ENCODE measurements around the gene CCDC88A.
"Not testable (repeated sequence)": the region's sequence is repeated elsewhere in the genome, so short reads cannot be mapped to it uniquely, and the experiment has no call there.

The CCDC88A gene

DNA sequence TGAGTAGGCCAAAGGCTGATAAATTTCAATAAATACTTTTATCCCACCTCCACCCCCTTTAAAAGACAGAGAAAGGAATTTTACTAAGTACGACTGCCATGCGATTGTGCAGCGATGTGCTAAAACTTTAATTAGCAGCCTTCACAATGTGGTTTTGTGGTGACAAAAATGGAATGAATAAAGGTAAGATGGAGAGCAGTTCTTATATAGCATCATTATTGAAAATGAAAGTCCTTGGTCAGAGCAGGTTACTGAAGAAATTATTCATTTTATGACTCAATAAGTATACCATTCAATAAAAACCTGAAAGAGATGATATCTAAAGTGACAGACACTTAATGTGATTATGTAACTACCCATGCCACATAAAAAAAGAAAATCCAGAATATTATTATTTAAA lies 117.4 kb downstream of the CCDC88A start:
- no peak for DNase-seq (ENCODE audit: low read depth in 2 of 2)

DNA sequence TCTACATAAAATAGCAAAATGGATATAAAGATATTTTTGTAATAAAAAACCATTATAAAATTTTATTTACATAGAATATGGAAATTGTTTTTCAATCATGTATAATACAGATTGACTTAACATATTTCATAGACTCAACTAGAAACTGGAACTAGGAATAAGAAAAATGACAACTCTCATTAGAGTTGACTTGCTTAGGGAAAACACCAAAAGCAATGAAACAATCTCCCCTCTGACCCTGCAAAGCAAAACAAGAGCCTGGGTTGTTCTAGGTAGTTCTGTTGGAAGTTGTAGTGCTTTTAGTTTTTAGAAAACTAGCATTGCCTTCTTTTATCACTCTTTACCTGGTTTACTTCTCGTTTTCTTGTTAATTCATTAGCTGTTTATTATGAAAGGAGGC lies 118.4 kb downstream of the CCDC88A start:
- no peak for DNase-seq (ENCODE audit: low read depth in 2 of 2)

GRCh38 chr2:55296393-55296792 lies 123.3 kb downstream of the CCDC88A start:
- DNase-seq (ENCODE audit: low read depth in 2 of 2), result no peak

- DNase-seq (ENCODE audit: low read depth in 2 of 2), result no peak
These were observed 136.6 kb downstream of the CCDC88A start for GRCh38 chr2:55283083-55283482.

DNA sequence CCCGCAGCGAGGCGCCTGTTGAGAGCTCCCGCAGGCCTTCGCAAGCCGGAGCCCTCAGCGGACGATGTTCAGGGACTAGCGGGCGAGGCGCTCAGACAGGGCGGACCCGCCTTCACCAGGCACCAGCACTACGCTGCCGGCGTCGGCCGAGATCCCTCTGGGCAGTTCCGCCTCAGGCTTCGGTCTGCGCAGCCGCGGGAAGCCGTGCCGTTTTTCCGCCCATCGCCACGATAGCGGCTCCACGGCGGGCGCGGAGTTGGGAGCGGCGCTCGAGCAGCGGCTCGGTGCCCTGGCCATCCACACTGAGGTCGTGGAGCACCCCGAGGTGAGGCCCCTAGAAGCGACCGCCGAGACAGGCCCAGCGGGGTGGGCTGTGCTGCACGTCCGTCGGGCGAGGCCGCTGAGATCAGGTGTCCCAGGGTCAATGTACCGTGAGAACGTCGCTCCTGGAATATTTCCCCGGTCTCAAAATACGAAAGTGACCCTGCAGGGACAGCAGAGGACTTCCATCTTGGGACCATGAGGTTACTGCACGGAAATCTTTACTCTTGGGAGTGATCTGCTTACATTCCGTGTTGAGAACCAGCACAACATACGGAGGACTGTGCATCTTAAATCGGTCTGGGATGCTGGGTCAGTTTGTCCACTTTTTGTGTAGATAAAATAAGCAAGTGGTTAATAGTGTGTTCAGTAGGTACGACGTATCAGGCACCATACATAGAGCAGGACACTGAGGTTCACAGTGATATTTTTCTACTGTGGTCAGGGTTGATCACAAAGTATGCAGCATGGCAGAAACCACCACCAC lies 137.3 kb downstream of the CCDC88A start:
- peak; percentile 77 for DNase-seq (ENCODE audit: low read depth in 2 of 2)

- not testable (repeated sequence) for DNase-seq (ENCODE audit: low read depth in 2 of 2)
These were observed 138.7 kb downstream of the CCDC88A start for GRCh38 chr2:55280851-55281546.

DNA sequence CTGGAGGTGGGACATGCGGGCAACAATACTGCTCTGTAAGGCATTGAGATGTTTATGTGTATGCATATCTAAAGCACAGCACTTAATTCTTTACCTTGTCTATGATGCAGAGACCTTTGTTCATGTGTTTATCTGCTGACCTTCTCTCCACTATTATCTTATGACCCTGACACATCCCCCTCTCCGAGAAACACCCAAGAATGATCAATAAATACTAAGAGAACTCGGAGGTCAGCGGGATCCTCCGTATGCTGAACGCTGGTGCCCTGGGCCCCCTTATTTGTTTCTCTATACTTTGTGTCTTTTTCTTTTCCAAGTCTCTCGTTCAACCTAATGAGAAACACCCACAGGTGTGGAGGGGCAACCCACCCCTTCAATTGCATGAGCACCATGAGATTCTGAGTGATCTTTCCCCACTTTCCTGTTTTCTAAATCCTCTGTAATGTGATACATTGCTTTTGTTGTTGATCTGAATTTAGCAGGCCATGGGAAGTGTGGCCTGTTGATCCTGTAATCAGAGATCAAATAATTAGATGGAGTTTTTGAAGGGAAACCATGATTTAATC lies 139.7 kb downstream of the CCDC88A start:
- not testable (repeated sequence) for DNase-seq (ENCODE audit: low read depth in 2 of 2)

DNA sequence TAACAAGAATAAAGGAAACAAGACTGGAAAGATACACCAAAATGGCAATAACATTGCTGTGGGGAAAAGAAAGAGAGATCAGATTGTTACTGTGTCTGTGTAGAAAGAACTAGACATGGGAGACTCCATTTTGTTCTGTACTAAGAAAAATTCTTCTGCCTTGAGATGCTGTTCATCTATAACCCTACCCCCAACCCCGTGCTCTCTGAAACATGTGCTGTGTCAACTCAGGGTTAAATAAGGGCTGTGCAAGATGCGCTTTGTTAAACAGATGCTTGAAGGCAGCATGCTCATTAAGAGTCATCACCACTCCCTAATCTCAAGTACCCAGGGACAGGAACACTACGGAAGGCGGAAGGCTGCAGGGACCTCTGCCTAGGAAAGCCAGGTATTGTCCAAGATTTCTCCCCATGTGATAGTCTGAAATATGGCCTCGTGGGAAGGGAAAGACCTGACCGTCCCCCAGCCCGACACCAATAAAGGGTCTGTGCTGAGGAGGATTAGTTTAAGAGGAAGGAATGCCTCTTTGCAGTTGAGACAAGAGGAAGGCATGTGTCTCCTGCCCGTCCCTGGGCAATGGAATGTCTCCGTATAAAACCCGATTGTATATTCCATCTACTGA lies 140.3 kb downstream of the CCDC88A start:
- not testable (repeated sequence) for DNase-seq (ENCODE audit: low read depth in 2 of 2)

DNA sequence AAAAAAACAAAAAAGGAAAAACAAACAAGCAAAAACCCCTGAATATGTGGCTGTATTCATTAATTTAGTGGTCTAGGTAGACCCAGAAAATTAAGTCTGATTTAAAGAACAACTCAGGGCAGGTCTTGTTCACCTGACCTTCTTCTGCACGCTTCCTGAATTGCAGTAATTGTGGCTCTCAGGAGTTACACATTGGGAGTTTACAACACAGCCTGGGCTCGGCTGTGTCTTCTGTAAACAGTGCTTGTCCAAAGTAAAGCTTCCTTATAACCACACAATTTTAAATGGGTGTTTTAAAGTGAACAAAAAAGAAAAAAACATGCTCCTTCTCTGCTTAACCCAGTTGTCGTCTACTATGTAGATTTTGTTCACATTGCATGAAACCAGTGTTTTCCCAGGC lies 142.3 kb downstream of the CCDC88A start:
- no peak for DNase-seq (ENCODE audit: low read depth in 2 of 2)

DNA sequence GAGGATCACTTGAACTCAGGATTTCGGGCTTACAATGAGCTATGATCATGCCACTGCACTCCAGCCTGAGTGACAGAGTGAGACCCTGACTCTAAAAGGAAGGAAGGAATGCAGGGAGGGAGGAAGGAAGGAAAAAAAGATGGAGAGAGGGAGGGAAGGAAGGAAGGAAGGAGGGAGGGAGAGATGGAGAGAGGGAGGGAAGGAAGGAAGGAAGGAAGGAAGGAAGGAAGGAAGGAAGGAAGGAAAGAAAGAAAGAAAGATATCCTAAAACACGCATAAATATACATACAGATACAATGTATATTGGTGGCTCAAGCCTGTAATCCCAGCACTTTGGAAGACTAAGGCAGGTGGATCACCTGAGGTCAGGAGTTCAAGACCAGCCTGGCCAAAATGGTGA lies 145.3 kb downstream of the CCDC88A start:
- not testable (repeated sequence) for DNase-seq (ENCODE audit: low read depth in 2 of 2)

DNA sequence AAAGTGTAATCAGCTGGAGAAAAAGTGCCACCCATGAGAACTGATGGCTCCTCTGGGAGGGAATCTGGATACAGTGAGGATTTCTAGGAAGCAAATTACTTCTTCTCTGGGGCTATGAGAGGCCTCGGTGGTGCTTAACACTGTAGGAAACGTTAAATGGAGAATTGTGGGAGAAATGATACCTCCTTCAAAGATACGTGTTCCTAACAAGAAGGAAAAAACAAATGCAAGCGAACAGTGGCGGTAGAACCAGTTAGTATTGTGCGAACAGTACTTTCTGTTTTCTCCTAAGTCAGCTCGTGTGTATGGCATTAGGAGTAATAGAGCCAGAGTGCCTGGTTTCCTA lies 150.0 kb downstream of the CCDC88A start:
- DNase-seq (ENCODE audit: low read depth in 2 of 2), result no peak

DNA sequence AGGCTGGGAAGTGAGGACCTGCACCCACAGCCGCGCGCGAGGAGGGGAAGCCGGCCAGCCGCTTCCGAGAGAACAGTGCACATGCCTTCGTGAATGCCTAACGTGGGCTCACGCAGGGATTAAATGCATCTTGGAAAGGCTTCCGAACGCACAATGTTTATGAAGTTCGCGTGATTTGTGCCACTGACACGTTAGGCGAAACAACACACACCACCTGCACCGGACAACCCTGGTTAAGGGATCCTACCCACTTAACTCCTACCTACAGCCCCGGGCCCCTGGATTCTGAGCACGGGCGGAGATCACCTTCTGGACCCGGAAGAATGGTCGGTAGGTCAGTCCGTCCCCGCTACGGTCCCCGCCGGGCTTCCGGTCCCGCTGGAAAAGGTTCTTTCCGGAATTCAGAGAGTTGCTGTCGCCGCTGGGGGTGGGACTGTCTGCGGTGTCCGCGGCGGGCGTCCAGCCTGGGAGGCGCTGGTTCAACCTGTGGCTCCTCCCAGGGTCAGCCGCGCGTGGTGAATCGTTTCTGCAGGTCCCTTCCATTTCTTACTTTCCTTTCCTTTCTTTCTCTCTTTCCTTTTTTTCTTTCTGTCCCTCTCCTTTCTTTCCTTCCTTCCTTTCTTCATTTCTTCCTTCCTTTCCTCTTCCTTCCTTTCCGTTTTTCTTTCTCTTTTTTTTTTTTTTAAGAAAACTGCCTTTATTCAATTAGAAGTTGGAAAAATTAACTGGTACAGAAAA lies 150.6 kb downstream of the CCDC88A start, which contains the start of gene MTIF2:
Gene MTIF2, minus strand, starts transcription at position 325 of the 738 bp plus-strand sequence. CDS start 5,373 bp downstream, outside the sequence.
- DNase-seq (ENCODE audit: low read depth in 2 of 2), result peak; percentile 78 to 79

DNA sequence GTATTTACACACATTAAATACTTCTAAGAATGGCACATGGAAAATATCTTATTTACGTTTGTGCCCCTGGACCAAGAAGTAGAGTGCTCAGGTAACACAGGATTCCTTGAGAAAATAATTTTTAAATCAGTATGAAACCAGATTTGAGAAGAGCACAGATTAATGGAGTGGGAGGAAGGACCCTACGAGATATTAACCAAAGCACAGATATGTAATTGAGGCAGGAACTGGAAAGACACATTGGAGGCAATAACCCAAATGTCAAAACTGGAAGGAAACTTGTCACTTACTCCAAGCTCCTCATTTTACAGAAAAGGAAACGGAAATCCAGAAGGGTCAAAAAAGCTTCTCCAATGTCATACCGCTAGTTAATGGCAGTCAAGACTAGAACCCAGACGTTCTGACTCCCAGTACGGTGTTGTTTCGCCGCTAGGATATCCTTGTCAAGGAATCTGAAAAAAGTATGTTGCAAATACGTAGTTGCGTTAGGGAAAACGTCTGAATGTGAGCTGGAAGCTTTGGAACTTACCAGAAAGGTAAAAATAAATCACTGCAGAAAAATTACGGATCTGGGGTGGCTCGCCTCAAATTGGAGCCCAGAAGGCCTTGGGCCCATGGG lies 151.3 kb downstream of the CCDC88A start:
- DNase-seq (ENCODE audit: low read depth in 2 of 2), result no peak

GRCh38 chr2:55259586-55259985 lies 160.1 kb downstream of the CCDC88A start:
- not testable (repeated sequence) for DNase-seq (ENCODE audit: low read depth in 2 of 2)

DNA sequence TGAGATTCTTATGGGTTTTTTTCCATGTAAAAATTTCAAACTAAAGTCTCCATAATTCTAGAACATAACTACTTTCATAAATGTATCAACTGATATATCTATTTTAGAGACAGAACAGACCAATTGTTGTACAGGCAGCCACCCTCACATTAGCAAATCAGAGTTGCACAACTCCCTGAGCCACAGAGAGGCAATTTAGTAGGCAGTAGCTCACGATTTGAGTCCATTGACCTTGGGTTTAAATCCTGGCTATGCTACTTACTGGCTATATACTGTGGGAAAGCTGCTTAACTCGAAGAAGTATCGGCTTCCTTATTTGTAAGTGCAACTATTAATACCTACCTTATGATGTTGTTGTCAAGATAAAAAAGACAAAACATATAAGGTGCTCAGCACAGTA lies 166.8 kb downstream of the CCDC88A start:
- DNase-seq (ENCODE audit: low read depth in 2 of 2), result no peak

DNA sequence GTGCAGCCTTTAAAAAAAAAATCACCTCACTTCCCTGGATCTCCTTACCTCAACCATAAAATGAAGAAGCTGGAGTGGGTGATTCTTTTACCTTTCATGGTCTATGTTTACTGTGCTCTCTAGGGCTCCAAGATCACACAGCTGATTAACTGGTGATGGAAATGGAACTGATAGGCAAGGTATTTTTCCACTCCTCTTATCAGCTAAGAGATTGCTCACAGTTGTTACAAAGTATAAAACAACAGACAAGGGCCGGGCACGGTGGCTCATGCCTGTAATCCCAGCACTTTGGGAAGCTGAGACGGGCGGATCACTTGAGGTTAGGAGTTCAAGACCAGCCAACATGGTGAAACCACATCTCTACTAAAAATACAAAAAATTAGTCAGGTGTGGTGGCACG lies 172.6 kb downstream of the CCDC88A start:
- DNase-seq (ENCODE audit: low read depth in 2 of 2), result no peak

- no peak for DNase-seq (ENCODE audit: low read depth in 2 of 2)
These were observed 174.2 kb downstream of the CCDC88A start for GRCh38 chr2:55245411-55245810.

DNA sequence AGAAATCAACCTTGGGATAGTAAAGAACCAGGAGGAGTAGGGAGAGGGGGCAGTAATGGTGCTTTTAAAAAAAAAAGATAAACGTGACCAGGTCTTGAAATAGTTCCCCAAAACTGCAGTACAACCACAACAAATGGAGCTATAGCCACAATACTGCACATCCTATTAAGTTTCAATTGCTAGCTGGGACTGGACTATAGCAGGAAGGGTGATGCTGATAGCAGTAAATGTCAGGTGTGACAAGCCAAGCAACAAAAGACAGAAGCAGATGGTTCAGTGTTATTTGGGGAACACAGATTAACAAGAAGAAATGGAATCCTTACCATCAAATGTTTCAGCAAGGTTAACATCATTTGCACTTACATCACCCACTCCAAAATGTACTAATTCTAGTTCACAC lies 177.0 kb downstream of the CCDC88A start:
- no peak for DNase-seq (ENCODE audit: low read depth in 2 of 2)

DNA sequence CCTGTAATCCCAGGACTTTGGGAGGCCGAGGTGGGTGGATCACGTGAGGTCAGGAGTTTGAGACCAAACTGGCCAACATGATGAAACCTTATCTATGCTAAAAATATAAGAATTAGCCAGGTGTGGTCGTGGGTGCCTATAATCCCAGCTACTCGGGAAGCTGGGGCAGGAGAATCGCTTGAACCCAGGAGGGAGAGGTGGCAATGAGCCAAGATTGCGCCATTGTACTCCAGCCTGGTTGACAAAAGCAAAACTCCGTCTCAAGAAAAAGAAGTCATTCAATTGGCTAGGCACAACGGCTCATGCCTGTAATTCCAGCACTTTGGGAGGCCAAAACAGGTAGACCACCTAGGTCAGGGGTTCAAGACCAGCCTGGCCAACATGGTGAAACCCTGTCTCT lies 178.1 kb downstream of the CCDC88A start:
- not testable (repeated sequence) for DNase-seq (ENCODE audit: low read depth in 2 of 2)

GRCh38 chr2:55239656-55240222 lies 179.9 kb downstream of the CCDC88A start:
- DNase-seq (ENCODE audit: low read depth in 2 of 2), result no peak
